Right lobe of liver (tissue), 6 donors: ENCODE measurements around the gene UGT1A8. TPM values are rescaled to one million over a fixed set of nuclear protein-coding genes. Genes with fewer than 3 reads are reported as not detected.

ENCODE experiments used
- ATAC-seq, 4 donors: fragments of 200-7000 bp; cut with Tn5 transposase; one replicate each; pipeline ENCODE4 v1.9.1; 2020; ENCODE audit warnings: mild to moderate bottlenecking in 4 of 4, moderate library complexity in 4 of 4
- DNase-seq, 3 donors: peaks; one replicate each; pipeline ENCODE4 v3.0.0-alpha.2; 2020
- H3K27ac ChIP-seq, 3 donors: fragments of 200-600 bp; one replicate each; pipeline ENCODE4 v1.8.0; 2022
- H3K27me3 ChIP-seq, 2 donors: fragments of 200-600 bp; one replicate each; pipeline ENCODE4 v1.8.0; 2022
- H3K36me3 ChIP-seq, 4 donors: fragments of 200-600 bp; sonication (generic) in 1 of 4; one replicate each; pipeline versions ENCODE4 v1.5.1 to v1.8.0; 2017 to 2022; ENCODE audit warnings: control low read depth in 1 of 4
- H3K4me1 ChIP-seq, 4 donors: fragments of 200-600 bp; sonication (generic) in 1 of 4; one replicate each; pipeline versions ENCODE4 v1.5.1 to v1.8.0; 2017 to 2022; ENCODE audit warnings: control low read depth in 1 of 4
- H3K4me3 ChIP-seq, 3 donors: fragments of 200-600 bp; one replicate each; pipeline ENCODE4 v1.8.0; 2022
- H3K9me3 ChIP-seq, 4 donors: fragments of 200-600 bp; sonication (generic) in 1 of 4; one replicate each; pipeline versions ENCODE4 v1.5.1 to v1.8.0; 2017 to 2022; ENCODE audit warnings: control low read depth in 1 of 4
- CTCF ChIP-seq, 4 donors: fragments of 200-600 bp in 3 of 4; fragments of 450-650 bp in 1 of 4; IDR thresholded peaks; one replicate each; pipeline versions ENCODE4 v1.5.1 to v1.8.0; 2016 to 2022; ENCODE audit warnings: antibody characterized with exemption in 4 of 4, mild to moderate bottlenecking in 2 of 4
- POLR2A ChIP-seq: fragments of 450-650 bp; IDR thresholded peaks from one replicate; pipeline ENCODE4 v1.6.1; 2017; ENCODE audit warnings: antibody characterized with exemption, mild to moderate bottlenecking
- WGBS: methylation state at CpG from one replicate; pipeline ENCODE4 v1.1.6; 2018; ENCODE audit warnings: low coverage, low lambda C conversion rate; ENCODE audit not compliant: insufficient coverage; ENCODE audit errors: missing lambda C conversion rate; 5-methylcytosine and 5-hydroxymethylcytosine counted together
- intact Hi-C, 2 donors: fragments of 100-400 bp; cut with DNase I; formaldehyde crosslinking; loops; one replicate each; pipeline versions ENCODE4 v1.11.2 to v1.14.1; 2022
- total RNA-seq, 6 experiments: library from RNA; depleted of rRNA in 2 of 6; stranded (reverse); fragments of >200 nt in 2 of 6; fragmentation: NEBNext Ultra II Directional in 3 of 6; extraction: Animal tissue kit (Norgen Biotek cat#: 25700) in 3 of 6; gene quantifications; one replicate each; pipeline versions ENCODE4 v1.1.0 to v1.2.4, GENCODE V29; 2016 to 2023
- donor health status: DM: no; HTN: yes; CAD: no.
- donor health status: DM: no; HTN: no; CAD: no.
- donor health status: DM: no; HTN: no; CAD: no.
- donor health status: DM: no; HTN: yes; CAD: no.
- donor health status: DM: no; HTN: yes; CAD: no.

UGT1A8 gene
- total RNA-seq, 6 experiments from 2014 or later = 0.51 to 3.8 (median 1.7) TPM

- TF ChIP-seq CTCF (IDR thresholded peaks at IDR 0.05) (no peak), POLR2A (no peak)
- H3K27ac ChIP-seq = no peak overlapping the region
- no peaks in the 10 kb centered on the region for H3K27me3 ChIP-seq
- H3K36me3 ChIP-seq = no peaks in the 10 kb centered on the region
- 75% methylated on average over 5 of the region's 14 CpGs for WGBS
- ATAC-seq = no peak
- H3K4me3 ChIP-seq = no peak overlapping the region
- H3K9me3 ChIP-seq = no peaks in the 10 kb centered on the region
- H3K4me1 ChIP-seq = no peaks in the 10 kb centered on the region
- DNase-seq = no peak
- intact Hi-C loops = no loop called here
Measured at GRCh38 chr2:233798335-233799086, 181.1 kb downstream of the UGT1A8 start.

- DNase-seq (no peak), ATAC-seq (no peak)
- no peak for TF ChIP-seq CTCF (IDR thresholded peaks at IDR 0.05)
- TF ChIP-seq POLR2A = no peak
- 57% methylated on average over 6 of the region's 7 CpGs for WGBS
- intact Hi-C loops = no loop called here
- Histone ChIP-seq H3K27me3 (no peaks in the 10 kb centered on the region), H3K4me3 (no peak overlapping the region), H3K27ac (no peak overlapping the region), H3K4me1 (no peaks in the 10 kb centered on the region), H3K9me3 (no peaks in the 10 kb centered on the region), H3K36me3 (no peaks in the 10 kb centered on the region)
Measured at GRCh38 chr2:233799087-233799665, 181.7 kb downstream of the UGT1A8 start.

- Histone ChIP-seq H3K4me3 (no peak overlapping the region), H3K9me3 (no peaks in the 10 kb centered on the region), H3K36me3 (no peaks in the 10 kb centered on the region), H3K27ac (no peak overlapping the region), H3K4me1 (no peaks in the 10 kb centered on the region), H3K27me3 (no peaks in the 10 kb centered on the region)
- WGBS = no CpG with 5 or more reads among the region's 5 CpGs
- TF ChIP-seq CTCF (IDR thresholded peaks at IDR 0.05) = no peak
- DNase-seq (no peak), ATAC-seq (no peak)
- intact Hi-C loops = no loop called here
Measured at GRCh38 chr2:233799716-233800115, 182.3 kb downstream of the UGT1A8 start.

GRCh38 chr2:233800208-233800607 is 182.8 kb downstream of the UGT1A8 start:
- Histone ChIP-seq H3K27ac (no peak overlapping the region), H3K27me3 (no peaks in the 10 kb centered on the region), H3K36me3 (no peaks in the 10 kb centered on the region), H3K4me1 (no peaks in the 10 kb centered on the region), H3K4me3 (no peak overlapping the region), H3K9me3 (no peaks in the 10 kb centered on the region)
- ATAC-seq (no peak), DNase-seq (no peak)
- 75% methylated on average over 1 of the region's 7 CpGs for WGBS
- TF ChIP-seq CTCF (IDR thresholded peaks at IDR 0.05) (no peak), POLR2A (no peak)
- intact Hi-C loops = no loop called here
